Measurements from ENCODE around the gene TWNK.

The TWNK gene

GRCh38 chr10:100986952-100987684 lies at the start of gene TWNK, which contains the start of gene MRPL43:
Gene TWNK (plus strand): TSS chr10:100987543. CDS start chr10:100988211, 668 bp downstream.
Gene MRPL43 (minus strand): TSS chr10:100987497. CDS start chr10:100987443, 54 bp downstream.
- peak; percentile 34 for FAIRE-seq

- peak; percentile 69 for FAIRE-seq
Observed at GRCh38 chr10:100939763-100940344, 47.5 kb upstream of the TWNK start.

- no peak for FAIRE-seq
Observed at GRCh38 chr10:100942229-100942628, 45.1 kb upstream of the TWNK start.

GRCh38 chr10:100943508-100943907 lies 43.8 kb upstream of the TWNK start:
- FAIRE-seq = no peak

GRCh38 chr10:100945754-100946153 lies 41.6 kb upstream of the TWNK start:
- FAIRE-seq = no peak

- FAIRE-seq = no peak
Observed at GRCh38 chr10:100948916-100949315, 38.4 kb upstream of the TWNK start.

- no peak for FAIRE-seq
Observed at GRCh38 chr10:100960251-100960650, 27.1 kb upstream of the TWNK start.

- no peak for FAIRE-seq
Observed at GRCh38 chr10:100962351-100963080, 24.8 kb upstream of the TWNK start.

- no peak for FAIRE-seq
Observed at GRCh38 chr10:100963826-100964225, 23.5 kb upstream of the TWNK start.

- no peak for FAIRE-seq
Observed at GRCh38 chr10:100965820-100966219, 21.5 kb upstream of the TWNK start.

- no peak for FAIRE-seq
Observed at GRCh38 chr10:100966887-100967286, 20.5 kb upstream of the TWNK start.

- FAIRE-seq = no peak
Observed at GRCh38 chr10:100967332-100967731, 20.0 kb upstream of the TWNK start.

- no peak for FAIRE-seq
Observed at GRCh38 chr10:100968062-100968736, 19.1 kb upstream of the TWNK start.

GRCh38 chr10:100968863-100969186 lies 18.5 kb upstream of the TWNK start:
- FAIRE-seq = no peak

GRCh38 chr10:100969187-100970075 lies 17.9 kb upstream of the TWNK start, which contains the start of gene SEMA4G:
Gene SEMA4G (plus strand): TSS chr10:100969504. CDS start chr10:100972913, 3,409 bp downstream.
- no peak for FAIRE-seq

- FAIRE-seq = no peak
Observed at GRCh38 chr10:100970076-100970913, 17.0 kb upstream of the TWNK start.

- no peak for FAIRE-seq
Observed at GRCh38 chr10:100970914-100971811, 16.2 kb upstream of the TWNK start.

- FAIRE-seq = no peak
Observed at GRCh38 chr10:100972115-100972903, 15.0 kb upstream of the TWNK start.

- no peak for FAIRE-seq
Observed at GRCh38 chr10:100972904-100973535, 14.3 kb upstream of the TWNK start.

Measured in G401.6 (cell line).